RWPE1 (cell line): Measurements from ENCODE around the gene RCAN1.
A peak's percentile ranks its signal among the peaks of the same experiment; 100 is the strongest.

Source experiments
- CTCF ChIA-PET: fragments of 350-600 bp; sonication (Branson Sonifier 250); formaldehyde crosslinking; extraction: SDS; loops from one replicate; lab custom pipeline; 2021; lab: Yijun Ruan, JAX
- POLR2A ChIA-PET: fragments of 400-600 bp; formaldehyde crosslinking; extraction: SDS; loops from one replicate; lab custom pipeline; 2020; ENCODE audit warnings: antibody characterized with exemption; ENCODE audit not compliant: low non-redundant PET; lab: Yijun Ruan, JAX
- DNase-seq: peaks from one replicate; pipeline ENCODE4 v3.0.0; 2012; ENCODE audit warnings: low spot score
- H3K27ac ChIP-seq: fragments of 450-650 bp; 2 replicates; pipeline ENCODE4 v1.5.1; 2017
- CTCF ChIP-seq: fragments of 450-650 bp; conservative IDR thresholded peaks from 2 replicates; pipeline ENCODE4 v1.5.1; 2017; ENCODE audit warnings: low read depth, mild to moderate bottlenecking

The RCAN1 gene

GRCh38 chr21:34648739-34649297 lies 33.9 kb upstream of the RCAN1 start:
- TF ChIP-seq CTCF = no peak
- POLR2A ChIA-PET = no interaction called here
- CTCF ChIA-PET = interaction anchor here (0.7 kb wide), 1 partner anchor 965 kb away, joined by 3 read pairs; no protein-coding TSS in a partner anchor
- H3K27ac ChIP-seq = no peak overlapping the region
- no peak for DNase-seq

DNA sequence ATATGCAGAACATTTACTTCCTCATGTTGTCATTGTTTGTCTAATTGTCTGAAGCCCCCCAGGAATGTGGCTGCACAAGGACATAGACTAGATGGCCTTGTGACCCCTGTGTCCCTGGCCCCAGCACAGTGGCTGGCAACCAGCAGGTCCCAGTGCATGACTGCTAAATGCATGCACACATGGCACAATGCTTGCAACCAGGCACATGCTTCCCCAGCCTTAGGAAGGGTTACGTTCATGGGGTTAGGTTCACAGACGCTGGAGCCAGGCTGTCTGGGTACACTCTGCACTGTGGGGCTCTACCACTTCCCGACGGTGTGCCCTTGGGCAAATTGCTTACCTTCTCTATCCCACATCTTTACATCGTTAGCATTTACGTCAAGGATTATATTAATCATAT lies 32.6 kb upstream of the RCAN1 start:
- CTCF ChIA-PET = no interaction called here
- no peak for TF ChIP-seq CTCF
- POLR2A ChIA-PET = no interaction called here
- DNase-seq = no peak
- no peak overlapping the region for H3K27ac ChIP-seq

DNA sequence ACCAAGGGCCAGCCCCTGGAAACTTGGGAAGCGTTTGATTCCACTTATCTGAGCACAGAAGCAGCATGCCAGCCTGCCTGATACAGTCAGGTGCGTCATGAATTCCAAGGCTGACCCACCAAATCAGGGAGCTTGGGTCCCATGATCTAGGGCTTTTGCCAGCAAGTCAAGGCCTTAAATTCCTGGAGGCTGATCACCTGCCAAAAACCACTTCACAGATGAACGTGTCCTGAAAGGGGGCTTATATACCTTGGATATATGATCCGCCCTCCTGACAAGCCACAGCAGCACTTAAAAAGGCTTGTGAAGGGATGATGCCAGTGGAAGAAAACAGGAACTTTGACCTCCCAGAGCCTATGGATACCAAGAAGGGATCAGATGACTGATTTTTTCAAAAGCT lies 29.9 kb upstream of the RCAN1 start:
- TF ChIP-seq CTCF = no peak
- H3K27ac ChIP-seq = no peak overlapping the region
- ChIA-PET POLR2A (no interaction called here), CTCF (no interaction called here)
- no peak for DNase-seq

- TF ChIP-seq CTCF = no peak
- ChIA-PET CTCF (no interaction called here), POLR2A (no interaction called here)
- H3K27ac ChIP-seq = no peak overlapping the region
- DNase-seq = no peak
Observed at GRCh38 chr21:34642211-34643075, 27.5 kb upstream of the RCAN1 start.

DNA sequence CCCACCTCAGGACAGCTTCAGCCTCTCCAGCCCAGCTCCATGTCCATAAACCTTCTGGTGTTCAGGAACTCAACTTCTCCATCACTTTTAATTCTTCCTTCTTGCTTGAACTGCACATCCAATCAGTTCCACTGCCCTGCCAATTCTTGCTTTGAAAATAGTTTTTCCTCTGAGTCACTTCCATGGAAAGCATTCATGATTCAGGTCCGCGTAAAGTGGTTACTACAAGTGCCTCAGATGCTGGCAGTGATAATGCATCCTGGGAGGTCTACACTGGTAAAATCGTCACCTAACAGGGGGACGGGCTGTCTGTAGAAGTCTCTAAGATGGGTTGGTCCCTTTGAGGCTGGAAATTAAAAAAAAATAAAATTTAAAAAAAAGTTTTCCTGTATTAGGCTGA lies 25.9 kb upstream of the RCAN1 start:
- H3K27ac ChIP-seq = no peak overlapping the region
- POLR2A ChIA-PET = no interaction called here
- no peak for TF ChIP-seq CTCF
- CTCF ChIA-PET = no interaction called here
- peak; percentile 13 for DNase-seq

GRCh38 chr21:34639882-34640788 lies 25.2 kb upstream of the RCAN1 start:
- no peak overlapping the region for H3K27ac ChIP-seq

More at GRCh38 chr21:34639882-34640788, 25.2 kb upstream of the RCAN1 start:
- POLR2A ChIA-PET = no interaction called here
- no peak for TF ChIP-seq CTCF
- DNase-seq = no peak
- CTCF ChIA-PET = no interaction called here
